KOPT-K1 (cell line): ENCODE measurements around the gene NECAB3.
"Not testable (repeated sequence)": the region's sequence is repeated elsewhere in the genome, so short reads cannot be mapped to it uniquely, and the experiment has no call there.

ENCODE experiments used
- H3K27ac ChIP-seq: fragments of 200-600 bp; sonication (generic); 2 replicates; pipeline ENCODE4 v1.5.1; 2016; ENCODE audit warnings: antibody characterized with exemption, mild to moderate bottlenecking, low read depth, low read length; ENCODE audit not compliant: poor library complexity, severe bottlenecking
- H3K36me3 ChIP-seq: fragments of 200-600 bp; sonication (generic); 2 replicates; pipeline ENCODE4 v1.5.1; 2017; ENCODE audit warnings: antibody characterized with exemption, mild to moderate bottlenecking, low read length, moderate library complexity; ENCODE audit not compliant: insufficient read depth
- H3K9me3 ChIP-seq: fragments of 200-600 bp; sonication (generic); 2 replicates; pipeline ENCODE4 v1.5.1; 2017; ENCODE audit warnings: antibody characterized with exemption, low read length, mild to moderate bottlenecking; ENCODE audit not compliant: insufficient read depth, poor library complexity, severe bottlenecking

Gene NECAB3

DNA sequence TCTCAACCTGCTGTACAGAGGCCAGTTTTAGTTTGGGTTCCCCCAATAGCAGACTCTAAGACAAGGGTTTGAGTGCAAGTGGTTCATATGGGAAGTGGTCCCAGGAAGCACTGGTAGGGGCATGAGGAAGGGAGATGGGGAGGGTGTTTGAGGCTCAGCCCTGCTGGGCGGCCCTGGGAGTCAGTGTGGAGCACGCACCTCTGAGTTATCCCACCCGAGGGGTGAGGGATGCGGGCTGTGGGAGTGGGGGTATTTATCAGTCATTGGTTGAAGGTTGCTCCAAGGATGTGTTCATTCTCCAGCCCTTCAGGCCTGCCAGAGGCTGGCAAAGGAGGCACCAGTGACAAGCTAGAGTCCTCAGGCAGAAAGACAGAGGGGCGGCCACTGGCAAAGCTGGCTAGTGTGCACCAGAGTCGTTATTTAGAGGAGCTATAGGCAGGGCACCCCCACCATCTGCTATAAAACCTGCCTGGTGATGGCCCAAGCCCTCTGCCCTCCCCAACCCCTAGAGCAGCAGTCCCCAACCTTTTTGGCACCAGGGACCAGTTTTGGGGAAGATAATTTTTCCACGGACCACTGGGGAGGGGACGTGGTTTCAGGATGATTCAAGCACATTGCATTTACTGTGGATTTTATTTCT is 29.4 kb upstream of the NECAB3 start:
- peaks cover 13% of the 10 kb centered on the region for H3K9me3 ChIP-seq
- H3K36me3 ChIP-seq = peaks cover 34% of the 10 kb centered on the region
- no peak overlapping the region for H3K27ac ChIP-seq

GRCh38 chr20:33702861-33703260 is 28.6 kb upstream of the NECAB3 start:
- Histone ChIP-seq H3K36me3 (peaks cover 28% of the 10 kb centered on the region), H3K9me3 (peaks cover 13% of the 10 kb centered on the region), H3K27ac (no peak overlapping the region)

GRCh38 chr20:33701629-33702450 is 27.6 kb upstream of the NECAB3 start:
- no peak overlapping the region for H3K27ac ChIP-seq
- peaks cover 18% of the 10 kb centered on the region for H3K36me3 ChIP-seq
- H3K9me3 ChIP-seq = peaks cover 13% of the 10 kb centered on the region

GRCh38 chr20:33700696-33701441 is 26.6 kb upstream of the NECAB3 start:
- H3K27ac ChIP-seq, H3K36me3 ChIP-seq: not testable (repeated sequence)
- peaks cover 13% of the 10 kb centered on the region for H3K9me3 ChIP-seq

GRCh38 chr20:33698966-33699365 is 24.7 kb upstream of the NECAB3 start:
- peaks cover 13% of the 10 kb centered on the region for H3K9me3 ChIP-seq
- H3K36me3 ChIP-seq, H3K27ac ChIP-seq: not testable (repeated sequence)

- H3K9me3 ChIP-seq = peaks cover 13% of the 10 kb centered on the region
- H3K27ac ChIP-seq = no peak overlapping the region
- H3K36me3 ChIP-seq = no peaks in the 10 kb centered on the region
Observed at GRCh38 chr20:33697129-33697528, 22.9 kb upstream of the NECAB3 start.

DNA sequence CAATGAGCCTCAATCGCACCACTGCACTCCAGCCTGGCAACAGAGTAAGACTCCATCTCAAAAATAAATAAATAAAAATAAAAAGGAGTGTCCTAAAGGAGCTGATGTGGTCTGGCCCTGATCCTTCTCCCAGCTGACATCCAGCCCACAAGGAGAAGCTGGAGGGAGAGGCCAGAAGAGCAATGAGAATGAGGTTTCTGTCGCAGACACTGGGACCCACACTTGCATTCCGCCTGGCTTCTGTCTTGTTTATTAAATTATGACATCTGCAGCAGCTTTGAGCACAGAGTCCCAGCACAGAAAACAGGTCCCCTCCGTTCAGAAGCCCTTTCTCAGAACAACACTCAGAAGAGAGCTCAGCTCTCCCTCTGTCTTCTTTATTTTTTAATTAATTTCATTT is 22.2 kb upstream of the NECAB3 start:
- no peaks in the 10 kb centered on the region for H3K36me3 ChIP-seq
- no peak overlapping the region for H3K27ac ChIP-seq
- H3K9me3 ChIP-seq = peaks cover 8% of the 10 kb centered on the region

GRCh38 chr20:33694639-33695012 is 20.4 kb upstream of the NECAB3 start:
- no peak overlapping the region for H3K27ac ChIP-seq
- H3K36me3 ChIP-seq = no peaks in the 10 kb centered on the region
- no peaks in the 10 kb centered on the region for H3K9me3 ChIP-seq

GRCh38 chr20:33693741-33694638 is 19.8 kb upstream of the NECAB3 start:
- no peak overlapping the region for H3K27ac ChIP-seq
- no peaks in the 10 kb centered on the region for H3K36me3 ChIP-seq
- H3K9me3 ChIP-seq = no peaks in the 10 kb centered on the region

- H3K9me3 ChIP-seq = no peaks in the 10 kb centered on the region
- no peaks in the 10 kb centered on the region for H3K36me3 ChIP-seq
- no peak overlapping the region for H3K27ac ChIP-seq
Observed at GRCh38 chr20:33693289-33693688, 19.1 kb upstream of the NECAB3 start.

- H3K9me3 ChIP-seq = no peaks in the 10 kb centered on the region
- H3K36me3 ChIP-seq = no peaks in the 10 kb centered on the region
- H3K27ac ChIP-seq = peak overlapping the region; percentile 45
Observed at GRCh38 chr20:33689973-33690372, 15.7 kb upstream of the NECAB3 start.

DNA sequence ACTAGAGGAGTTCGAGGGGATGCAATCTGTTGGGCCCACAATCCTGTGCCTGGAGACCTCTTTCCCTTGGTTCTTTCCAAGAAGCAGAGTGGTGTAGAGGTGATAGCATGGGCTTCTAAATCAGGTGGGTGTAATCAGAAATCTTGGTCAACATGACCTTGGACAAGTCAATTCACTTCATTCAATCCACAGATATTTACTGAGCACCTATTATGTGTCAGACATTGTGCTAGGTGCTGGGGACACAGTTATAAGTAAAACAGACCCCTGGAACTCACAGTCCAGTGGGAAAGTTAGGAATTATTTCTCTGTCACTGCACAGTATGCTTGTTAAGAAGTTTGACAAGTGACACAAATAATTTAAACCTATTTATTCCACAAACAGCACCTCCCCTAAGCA is 15.3 kb upstream of the NECAB3 start:
- H3K9me3 ChIP-seq = no peaks in the 10 kb centered on the region
- H3K27ac ChIP-seq = peak overlapping the region; percentile 45
- peaks cover under 1% of the 10 kb centered on the region; the same call in 1 of the 2 replicates for H3K36me3 ChIP-seq

- H3K27ac ChIP-seq = peak overlapping the region; percentile 45
- peaks cover 6% of the 10 kb centered on the region; the same call in 1 of the 2 replicates for H3K36me3 ChIP-seq
- no peaks in the 10 kb centered on the region for H3K9me3 ChIP-seq
Observed at GRCh38 chr20:33688938-33689424, 14.8 kb upstream of the NECAB3 start.
